Measurements from ENCODE around the gene ERCC1. TPM values are rescaled to one million over a fixed set of nuclear protein-coding genes. Genes with fewer than 3 reads are reported as not detected.

Gene ERCC1
- total and polyA plus RNA-seq, 2 of the 13 experiments (the other 11 are each of a cell fraction or from before 2014, with no cell fraction given): 40.0 to 66.4 TPM

DNA sequence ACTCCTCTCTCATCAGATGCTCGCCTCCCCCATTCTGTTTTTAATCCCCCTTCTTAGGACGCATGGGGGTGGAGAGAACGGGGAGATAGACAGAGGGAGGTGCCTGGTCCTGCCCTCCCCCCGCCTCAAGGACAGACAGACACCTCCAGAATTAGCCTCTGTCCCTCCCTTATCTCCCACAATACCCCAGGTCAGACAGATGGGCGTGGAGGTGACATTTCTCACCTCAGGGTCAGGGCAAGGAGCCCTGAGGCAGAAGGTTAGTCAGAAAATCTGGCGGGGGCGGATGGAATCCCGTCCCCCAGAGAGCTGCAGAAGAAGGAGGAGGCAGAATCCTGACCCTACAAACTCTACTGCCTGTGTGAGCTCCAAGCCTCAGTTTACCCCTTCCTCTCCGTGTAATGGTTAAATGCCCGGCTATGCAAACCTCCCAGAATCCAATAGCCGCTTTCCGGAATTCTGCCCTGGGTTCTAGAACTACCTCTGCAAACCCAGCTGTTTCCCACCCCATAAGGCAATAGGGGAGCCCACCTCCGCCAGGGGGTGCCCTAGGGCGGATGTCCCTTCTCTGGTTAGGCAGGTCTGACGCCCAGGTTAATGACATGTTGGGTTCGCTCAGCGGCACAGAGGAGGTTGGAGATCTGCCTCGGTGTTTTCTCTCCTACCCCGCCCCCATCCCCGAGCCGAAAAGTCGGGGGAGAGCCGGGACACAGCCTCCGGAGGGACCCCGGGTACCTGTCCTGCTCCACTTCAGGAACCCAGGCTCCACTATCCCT is 19.7 kb downstream of the ERCC1 start:
- no peaks in the 10 kb centered on the region; a peak in 1 of 5 replicates for H3K27me3 ChIP-seq (ENCODE audit: control insufficient read depth in 1 of 2, insufficient read depth in 2 of 2, low read length in 2 of 2)
- BruUV-seq (replicated peaks): no TSS peak
- H3K4me1 ChIP-seq (ENCODE audit: insufficient read depth, low read length): peaks cover 29% of the 10 kb centered on the region
- POLR2A ChIA-PET: interaction anchor here (1.0 to 1.5 kb wide), 4 partner anchors 28 to 74 kb away, joined by 3 to 10 read pairs (median 3); no protein-coding TSS in a partner anchor
- peak; percentile 49 for FAIRE-seq
- CTCF ChIA-PET (ENCODE audit: low intra/inter-chr PET ratio, low total read pairs): interaction anchor here (1.0 to 2.8 kb wide), 4 partner anchors 22 to 81 kb away, joined by 3 to 19 read pairs (median 8); no protein-coding TSS in a partner anchor
- peaks cover 23% of the 10 kb centered on the region for H3K79me2 ChIP-seq (ENCODE audit: insufficient read depth, low read length)
- H3K9me3 ChIP-seq (ENCODE audit: low read length): no peaks in the 10 kb centered on the region
- in situ Hi-C loops (cut with HindIII; ENCODE audit: extremely low pct_ligation_motif_present, low pct_unique_long_range_greater_than_20kb): no loop called here
- intact Hi-C loops (cut with micrococcal nuclease; ENCODE audit: unreplicated experiment): loop anchor here (1.0 kb wide), 2 partner anchors 20 to 24 kb away; no protein-coding TSS in a partner anchor
- H3K4me3 ChIP-seq (replicated peaks in 1 of 3; ENCODE audit: insufficient read depth in 1 of 3, low read depth in 2 of 3, low read length in 3 of 3): peak overlapping the region; percentile 75 to 84 (median 84)
- peak overlapping the region; percentile 85 for H3K4me2 ChIP-seq (ENCODE audit: low read depth, low read length)
- H3K27ac ChIP-seq (ENCODE audit: extremely low read length, insufficient read depth, low read length): peak overlapping the region; percentile 92
- peak overlapping the region; percentile 94 for H3K9ac ChIP-seq (ENCODE audit: insufficient read depth, low read depth, low read length)
- peak; percentile 70 for DNase-seq (ENCODE audit: low spot score)
- no peaks in the 10 kb centered on the region for H4K20me1 ChIP-seq (ENCODE audit: insufficient read depth, low read length)
- ATAC-seq: peak; percentile 61
- H3K36me3 ChIP-seq (replicated peaks in 1 of 2; ENCODE audit: control insufficient read depth in 1 of 2, insufficient read depth in 2 of 2, low read length in 2 of 2): peaks cover 5 to 8% of the 10 kb centered on the region in 2 experiments; a peak in 3 of 5 replicates
- 34% methylated on average over 16 of the region's 25 CpGs for WGBS (ENCODE audit: low lambda C conversion rate)
- no peak overlapping the region for H2AFZ ChIP-seq (ENCODE audit: low read length)
- TF ChIP-seq UBTF (CRISPR knock-in tag; IDR thresholded peaks at IDR 0.05) (no peak), ZNF639 (CRISPR knock-in tag; conservative IDR thresholded peaks at IDR 0.05) (no peak), BRCA1 (CRISPR knock-in tag; IDR thresholded peaks at IDR 0.05) (no peak), ERF (CRISPR knock-in tag; IDR thresholded peaks at IDR 0.05) (peak; percentile 15; the same call in 1 of the 2 replicates), KDM2A (CRISPR knock-in tag; IDR thresholded peaks at IDR 0.05; ENCODE audit: borderline replicate concordance, low read depth) (no peak), ZNF101 (CRISPR knock-in tag; IDR thresholded peaks at IDR 0.05; ENCODE audit: borderline replicate concordance, low read depth) (no peak), SP5 (CRISPR knock-in tag; IDR thresholded peaks at IDR 0.05; ENCODE audit: borderline replicate concordance, low read depth) (no peak), ZNF773 (CRISPR knock-in tag; IDR thresholded peaks at IDR 0.05; ENCODE audit: borderline replicate concordance) (no peak), RORA (CRISPR knock-in tag; IDR thresholded peaks at IDR 0.05) (no peak), FOSL2 (CRISPR knock-in tag; IDR thresholded peaks at IDR 0.05) (0 out of 2 replicates have a peak, but pooled peaks have one; percentile 12)
- TF ChIP-seq, protein P1, sequence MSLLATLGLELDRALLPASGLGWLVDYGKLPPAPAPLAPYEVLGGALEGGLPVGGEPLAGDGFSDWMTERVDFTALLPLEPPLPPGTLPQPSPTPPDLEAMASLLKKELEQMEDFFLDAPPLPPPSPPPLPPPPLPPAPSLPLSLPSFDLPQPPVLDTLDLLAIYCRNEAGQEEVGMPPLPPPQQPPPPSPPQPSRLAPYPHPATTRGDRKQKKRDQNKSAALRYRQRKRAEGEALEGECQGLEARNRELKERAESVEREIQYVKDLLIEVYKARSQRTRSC (CRISPR knock-in tag; IDR thresholded peaks at IDR 0.05; ENCODE audit: low read depth): no peak
- TF ChIP-seq, protein P2, sequence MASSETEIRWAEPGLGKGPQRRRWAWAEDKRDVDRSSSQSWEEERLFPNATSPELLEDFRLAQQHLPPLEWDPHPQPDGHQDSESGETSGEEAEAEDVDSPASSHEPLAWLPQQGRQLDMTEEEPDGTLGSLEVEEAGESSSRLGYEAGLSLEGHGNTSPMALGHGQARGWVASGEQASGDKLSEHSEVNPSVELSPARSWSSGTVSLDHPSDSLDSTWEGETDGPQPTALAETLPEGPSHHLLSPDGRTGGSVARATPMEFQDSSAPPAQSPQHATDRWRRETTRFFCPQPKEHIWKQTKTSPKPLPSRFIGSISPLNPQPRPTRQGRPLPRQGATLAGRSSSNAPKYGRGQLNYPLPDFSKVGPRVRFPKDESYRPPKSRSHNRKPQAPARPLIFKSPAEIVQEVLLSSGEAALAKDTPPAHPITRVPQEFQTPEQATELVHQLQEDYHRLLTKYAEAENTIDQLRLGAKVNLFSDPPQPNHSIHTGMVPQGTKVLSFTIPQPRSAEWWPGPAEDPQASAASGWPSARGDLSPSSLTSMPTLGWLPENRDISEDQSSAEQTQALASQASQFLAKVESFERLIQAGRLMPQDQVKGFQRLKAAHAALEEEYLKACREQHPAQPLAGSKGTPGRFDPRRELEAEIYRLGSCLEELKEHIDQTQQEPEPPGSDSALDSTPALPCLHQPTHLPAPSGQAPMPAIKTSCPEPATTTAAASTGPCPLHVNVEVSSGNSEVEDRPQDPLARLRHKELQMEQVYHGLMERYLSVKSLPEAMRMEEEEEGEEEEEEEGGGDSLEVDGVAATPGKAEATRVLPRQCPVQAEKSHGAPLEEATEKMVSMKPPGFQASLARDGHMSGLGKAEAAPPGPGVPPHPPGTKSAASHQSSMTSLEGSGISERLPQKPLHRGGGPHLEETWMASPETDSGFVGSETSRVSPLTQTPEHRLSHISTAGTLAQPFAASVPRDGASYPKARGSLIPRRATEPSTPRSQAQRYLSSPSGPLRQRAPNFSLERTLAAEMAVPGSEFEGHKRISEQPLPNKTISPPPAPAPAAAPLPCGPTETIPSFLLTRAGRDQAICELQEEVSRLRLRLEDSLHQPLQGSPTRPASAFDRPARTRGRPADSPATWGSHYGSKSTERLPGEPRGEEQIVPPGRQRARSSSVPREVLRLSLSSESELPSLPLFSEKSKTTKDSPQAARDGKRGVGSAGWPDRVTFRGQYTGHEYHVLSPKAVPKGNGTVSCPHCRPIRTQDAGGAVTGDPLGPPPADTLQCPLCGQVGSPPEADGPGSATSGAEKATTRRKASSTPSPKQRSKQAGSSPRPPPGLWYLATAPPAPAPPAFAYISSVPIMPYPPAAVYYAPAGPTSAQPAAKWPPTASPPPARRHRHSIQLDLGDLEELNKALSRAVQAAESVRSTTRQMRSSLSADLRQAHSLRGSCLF (CRISPR knock-in tag; IDR thresholded peaks at IDR 0.05; ENCODE audit: borderline replicate concordance): no peak
